ENCODE measurements around the gene G3BP1.

The G3BP1 gene

GRCh38 chr5:151787817-151788216 lies 16.1 kb downstream of the G3BP1 start:
- in situ Hi-C loops (cut with HindIII; ENCODE audit: low pct_ligation_motif_present, low sequenced_read_pairs), result no loop called here
- TF ChIP-seq CTCF (IDR thresholded peaks at IDR 0.05; ENCODE audit: low read depth, low read length, missing control alignments), result no peak
- peaks cover 39% of the 10 kb centered on the region for H3K36me3 ChIP-seq (replicated peaks)

GRCh38 chr5:151793358-151793757 lies 21.6 kb downstream of the G3BP1 start:
- peaks cover 73% of the 10 kb centered on the region for H3K36me3 ChIP-seq (replicated peaks)
- no peak for DNase-seq
- in situ Hi-C loops (cut with HindIII; ENCODE audit: low pct_ligation_motif_present, low sequenced_read_pairs), result no loop called here

More at GRCh38 chr5:151787817-151788216, 16.1 kb downstream of the G3BP1 start:
- H3K4me3 ChIP-seq (ENCODE audit: low read depth, low read length), result no peak overlapping the region
- no peaks in the 10 kb centered on the region for H3K27me3 ChIP-seq (replicated peaks)
- H3K27ac ChIP-seq, result no peak overlapping the region
- no peak for DNase-seq

DNA sequence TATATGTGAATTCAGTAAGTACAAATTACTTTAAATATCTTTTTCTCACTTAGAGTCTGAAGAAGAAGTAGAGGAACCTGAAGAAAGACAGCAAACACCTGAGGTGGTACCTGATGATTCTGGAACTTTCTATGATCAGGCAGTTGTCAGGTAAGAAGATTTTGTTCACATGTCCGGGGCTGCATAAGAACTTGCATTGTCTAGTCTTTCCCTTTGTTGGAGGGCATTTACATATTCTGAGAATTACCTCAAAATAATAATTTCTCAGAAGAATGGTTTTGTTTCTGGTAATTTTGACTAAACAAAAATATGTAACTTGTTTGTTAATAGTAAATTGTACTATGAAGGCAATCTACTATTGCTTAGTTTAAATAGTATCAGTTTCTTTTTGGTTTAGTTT lies 23.7 kb downstream of the G3BP1 start:
- no peak for DNase-seq
- Histone ChIP-seq H3K4me3 (ENCODE audit: low read depth, low read length) (no peak overlapping the region), H3K27ac (no peak overlapping the region), H3K27me3 (replicated peaks) (no peaks in the 10 kb centered on the region), H3K36me3 (replicated peaks) (peaks cover 63% of the 10 kb centered on the region)
- no peak for TF ChIP-seq CTCF (IDR thresholded peaks at IDR 0.05; ENCODE audit: low read depth, low read length, missing control alignments)
- in situ Hi-C loops (cut with HindIII; ENCODE audit: low pct_ligation_motif_present, low sequenced_read_pairs), result no loop called here

More at GRCh38 chr5:151793358-151793757, 21.6 kb downstream of the G3BP1 start:
- no peak overlapping the region for H3K27ac ChIP-seq
- no peak overlapping the region for H3K4me3 ChIP-seq (ENCODE audit: low read depth, low read length)
- no peaks in the 10 kb centered on the region for H3K27me3 ChIP-seq (replicated peaks)
- no peak for TF ChIP-seq CTCF (IDR thresholded peaks at IDR 0.05; ENCODE audit: low read depth, low read length, missing control alignments)

GRCh38 chr5:151798674-151799073 lies 26.9 kb downstream of the G3BP1 start:
- H3K27me3 ChIP-seq (replicated peaks), result no peaks in the 10 kb centered on the region
- no peak overlapping the region for H3K27ac ChIP-seq
- in situ Hi-C loops (cut with HindIII; ENCODE audit: low pct_ligation_motif_present, low sequenced_read_pairs), result no loop called here
- TF ChIP-seq CTCF (IDR thresholded peaks at IDR 0.05; ENCODE audit: low read depth, low read length, missing control alignments), result no peak
- H3K4me3 ChIP-seq (ENCODE audit: low read depth, low read length), result no peak overlapping the region
- no peak for DNase-seq
- peaks cover 52% of the 10 kb centered on the region for H3K36me3 ChIP-seq (replicated peaks)

DNA sequence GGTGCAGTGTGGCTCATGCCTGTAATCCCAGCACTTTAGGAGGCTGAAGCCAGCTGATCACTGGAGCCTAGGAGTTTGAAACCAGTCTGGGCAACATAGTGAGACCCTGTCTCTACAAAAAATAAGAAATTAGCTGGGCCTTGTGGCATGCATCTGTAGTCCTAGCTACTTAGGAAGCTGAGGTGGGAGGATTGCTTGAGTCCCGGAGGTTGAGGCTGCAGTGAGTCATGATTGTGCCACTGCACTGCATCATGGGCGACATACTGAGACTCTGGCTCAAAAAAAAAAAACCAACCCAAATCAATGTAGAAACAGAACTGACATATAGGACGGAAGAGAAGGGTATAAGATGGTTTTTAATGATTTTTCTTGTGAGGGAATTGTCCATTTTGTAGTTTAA lies 27.7 kb downstream of the G3BP1 start:
- Histone ChIP-seq H3K36me3 (replicated peaks) (peaks cover 53% of the 10 kb centered on the region), H3K27ac (no peak overlapping the region), H3K4me3 (ENCODE audit: low read depth, low read length) (no peak overlapping the region), H3K27me3 (replicated peaks) (no peaks in the 10 kb centered on the region)
- peak; percentile 74 for DNase-seq
- no peak for TF ChIP-seq CTCF (IDR thresholded peaks at IDR 0.05; ENCODE audit: low read depth, low read length, missing control alignments)
- in situ Hi-C loops (cut with HindIII; ENCODE audit: low pct_ligation_motif_present, low sequenced_read_pairs), result no loop called here

GRCh38 chr5:151800532-151800931 lies 28.8 kb downstream of the G3BP1 start:
- H3K27me3 ChIP-seq (replicated peaks), result no peaks in the 10 kb centered on the region
- TF ChIP-seq CTCF (IDR thresholded peaks at IDR 0.05; ENCODE audit: low read depth, low read length, missing control alignments), result no peak
- H3K27ac ChIP-seq, result no peak overlapping the region
- in situ Hi-C loops (cut with HindIII; ENCODE audit: low pct_ligation_motif_present, low sequenced_read_pairs), result no loop called here
- H3K4me3 ChIP-seq (ENCODE audit: low read depth, low read length), result no peak overlapping the region
- no peak for DNase-seq
- H3K36me3 ChIP-seq (replicated peaks), result peaks cover 45% of the 10 kb centered on the region

Data from brain microvascular endothelial cell (primary cell).